Fibroblast of villous mesenchyme (primary cell): ENCODE results near the gene PGA5. TPM values are rescaled to one million over a fixed set of nuclear protein-coding genes. Genes with fewer than 3 reads are reported as not detected.
A peak's percentile ranks its signal among the peaks of the same experiment; 100 is the strongest.

Experiments
- DNase-seq: peaks from one replicate; pipeline ENCODE4 v3.0.0-alpha.2; 2010; ENCODE audit warnings: low read depth
- H3K4me3 ChIP-seq: 2 replicates; pipeline ENCODE4 v1.5.1; 2011; ENCODE audit warnings: low read depth, mild to moderate bottlenecking, low read length
- CTCF ChIP-seq: IDR thresholded peaks from 2 replicates; pipeline ENCODE4 v1.5.1; 2012; ENCODE audit warnings: low read depth, mild to moderate bottlenecking, low read length; ENCODE audit not compliant: insufficient read depth
- total RNA-seq: library from RNA; depleted of rRNA; stranded (reverse); fragments of >200 nt; gene quantifications from 2 replicates; pipeline ENCODE4 v1.2.3, GENCODE V29; 2012

Gene PGA5
- total RNA-seq, 1 donor: not detected

DNA sequence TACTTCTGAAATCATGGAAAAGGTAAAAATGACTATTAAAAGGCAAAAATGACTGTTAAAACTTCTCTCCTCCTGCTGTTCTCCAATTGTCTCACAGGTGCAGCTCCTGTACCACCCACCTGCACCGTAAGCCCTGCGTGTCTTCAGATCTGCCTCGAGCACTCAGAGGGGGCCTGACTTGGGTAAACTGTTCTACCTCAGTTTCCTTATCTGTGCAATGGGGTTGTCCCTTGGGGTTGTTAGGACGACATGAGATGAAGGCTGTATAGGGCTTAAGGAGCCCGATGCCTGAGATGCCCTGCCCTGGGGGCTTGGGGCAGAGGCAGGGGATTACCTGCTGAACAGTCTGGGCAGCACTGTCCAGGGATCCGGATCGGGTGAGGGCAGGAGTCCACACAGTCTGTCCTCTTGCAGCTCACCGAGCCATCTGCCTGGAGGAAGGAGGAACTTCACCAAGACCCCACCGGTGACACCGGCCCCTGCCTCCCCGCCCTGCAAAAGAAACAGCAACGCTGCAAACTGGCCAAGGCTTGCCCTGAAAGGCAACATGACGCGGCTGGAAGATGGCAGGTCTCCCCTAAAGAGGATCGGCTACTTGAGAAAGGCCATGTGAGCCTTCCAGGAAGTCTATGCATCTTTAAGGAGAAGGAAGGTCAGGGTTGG lies 27.7 kb downstream of the PGA5 start:
- no peak for DNase-seq
- H3K4me3 ChIP-seq: no peak overlapping the region
- TF ChIP-seq CTCF: no peak

DNA sequence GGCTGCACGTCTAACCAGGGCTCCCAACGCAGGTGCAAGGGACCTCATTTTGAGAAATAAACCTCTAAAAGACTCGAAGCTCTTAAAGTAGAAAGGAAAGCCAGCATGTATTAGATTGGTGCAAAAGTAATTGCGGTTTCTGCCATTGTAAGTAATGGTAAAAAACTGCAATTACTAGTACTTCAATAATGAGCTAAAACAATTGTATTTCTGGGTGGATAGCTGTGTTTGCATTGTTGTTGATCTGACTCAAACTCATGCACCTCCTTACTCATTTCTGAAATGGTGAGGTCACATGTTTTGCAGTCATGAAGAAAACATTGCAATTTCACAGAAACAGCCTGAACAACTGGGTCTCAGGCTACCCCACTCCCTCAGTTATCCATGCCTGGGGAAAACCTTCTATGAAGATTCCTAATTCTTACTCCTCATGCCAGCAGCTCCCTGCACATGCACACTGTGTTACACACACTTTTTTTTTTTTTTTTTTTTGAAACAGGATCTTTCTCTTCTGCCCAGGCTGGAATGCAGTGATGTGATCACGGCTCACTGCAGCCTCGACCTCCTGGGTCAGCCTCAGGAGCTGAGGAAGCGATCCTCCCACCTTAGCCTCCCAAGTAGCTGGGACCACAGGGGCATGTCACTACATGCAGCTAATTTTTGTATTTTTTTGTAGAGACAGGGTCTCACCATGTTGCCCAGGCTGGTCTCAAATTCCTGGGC lies 29.5 kb downstream of the PGA5 start:
- no peak for TF ChIP-seq CTCF
- DNase-seq: peak; percentile 73
- H3K4me3 ChIP-seq: no peak overlapping the region

DNA sequence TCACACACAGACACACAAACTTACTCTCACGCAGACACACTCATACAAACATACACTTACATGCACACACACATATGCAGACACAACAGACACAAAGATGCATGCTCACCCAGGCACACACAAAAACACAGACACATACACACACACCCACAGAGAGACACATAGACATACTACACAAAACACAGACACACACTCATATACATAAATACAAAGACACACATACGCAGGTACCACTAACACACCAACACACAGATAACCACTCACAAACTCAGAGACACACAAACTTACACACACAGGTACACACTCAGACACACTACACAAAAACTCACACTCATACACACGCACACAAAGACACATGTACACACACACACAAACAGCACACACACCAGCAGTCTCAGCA lies 31.8 kb downstream of the PGA5 start:
- DNase-seq: no peak
- H3K4me3 ChIP-seq: no peak overlapping the region
- TF ChIP-seq CTCF: no peak

GRCh38 chr11:61273178-61274078 lies 32.5 kb downstream of the PGA5 start:
- TF ChIP-seq CTCF: no peak
- no peak overlapping the region for H3K4me3 ChIP-seq
- DNase-seq: no peak

GRCh38 chr11:61274084-61274483 lies 33.1 kb downstream of the PGA5 start:
- no peak for TF ChIP-seq CTCF
- H3K4me3 ChIP-seq: no peak overlapping the region
- no peak for DNase-seq

- DNase-seq: no peak
- no peak for TF ChIP-seq CTCF
- no peak overlapping the region for H3K4me3 ChIP-seq
Observed at GRCh38 chr11:61275191-61275590, 34.2 kb downstream of the PGA5 start.
